Adrenal gland (tissue), 12 donors: ENCODE measurements around the gene MPP1. TPM values are rescaled to one million over a fixed set of nuclear protein-coding genes. Genes with fewer than 3 reads are reported as not detected.

ENCODE experiments used
- DNase-seq, 7 donors: peaks; one replicate each; pipeline ENCODE4 v3.0.0-alpha.2; 2019 to 2020
- H3K27ac ChIP-seq, 5 donors: fragments of 200-600 bp; sonication (generic) in 4 of 5; 1 replicate in 3 of 5; 2 replicates in 2 of 5; pipeline versions ENCODE4 v1.5.1 to v1.8.0; 2016 to 2020; ENCODE audit warnings: mild to moderate bottlenecking in 1 of 5
- H3K27me3 ChIP-seq: fragments of 200-600 bp; 2 replicates; pipeline ENCODE4 v1.8.0; 2021
- H3K36me3 ChIP-seq, 2 donors: fragments of 200-600 bp; replicated peaks in 1 of 2; 1 replicate in 1 of 2; 2 replicates in 1 of 2; pipeline versions ENCODE4 v1.5.1 to v1.8.0; 2018 to 2022
- H3K4me1 ChIP-seq, 2 donors: fragments of 200-600 bp; replicated peaks in 1 of 2; 1 replicate in 1 of 2; 2 replicates in 1 of 2; pipeline versions ENCODE4 v1.5.1 to v1.8.0; 2018 to 2021
- H3K4me3 ChIP-seq, 4 donors: fragments of 200-600 bp; sonication (generic) in 3 of 4; one replicate each; pipeline ENCODE4 v1.5.1; 2016 to 2018
- H3K9me3 ChIP-seq, 3 donors: fragments of 200-600 bp; sonication (generic) in 1 of 3; replicated peaks in 1 of 3; 1 replicate in 2 of 3; 2 replicates in 1 of 3; pipeline versions ENCODE4 v1.5.1 to v1.8.0; 2016 to 2021
- CTCF ChIP-seq, 6 experiments: fragments of 450-650 bp in 4 of 6; fragments of 200-600 bp in 2 of 6; sonication (generic) in 1 of 6; IDR thresholded peaks; 1 replicate in 5 of 6; 2 replicates in 1 of 6; pipeline versions ENCODE4 v1.5.1 to v1.8.0; 2016 to 2021; ENCODE audit warnings: antibody characterized with exemption in 6 of 6, mild to moderate bottlenecking in 2 of 6, moderate library complexity in 1 of 6
- POLR2A ChIP-seq, 2 donors: fragments of 450-650 bp; IDR thresholded peaks; one replicate each; pipeline ENCODE4 v1.6.1; 2017; ENCODE audit warnings: antibody characterized with exemption in 2 of 2, mild to moderate bottlenecking in 2 of 2, moderate library complexity in 1 of 2
- WGBS, 4 donors: extraction: QIAGEN DNeasy Blood & Tissue Kit in 2 of 4; methylation state at CpG; one replicate each; pipeline versions ENCODE4 v1.1.5 to v1.1.7; 2013 to 2017; 5-methylcytosine and 5-hydroxymethylcytosine counted together
- intact Hi-C, 2 donors: fragments of 100-400 bp; cut with DNase I; formaldehyde crosslinking; loops; one replicate each; pipeline versions ENCODE4 v1.14.1 to v1.15.0; 2022 to 2023
- polyA plus RNA-seq, 3 donors: library from polyadenylated mRNA; stranded (reverse); fragments of 200-250 nt in 2 of 3; fragments of 350-450 nt in 1 of 3; fragmentation: Illumina TruSeq in 1 of 3; extraction: RNeasy Lipid Tissue Mini Kit (QIAGEN cat#74804) in 1 of 3; gene quantifications; one replicate each; pipeline ENCODE4 v1.2.3, GENCODE V29; 2013 to 2014
- total RNA-seq, 9 donors: library from RNA; depleted of rRNA in 4 of 9; stranded (reverse); fragments of >200 nt in 4 of 9; fragments of 120-200 nt in 1 of 9; fragmentation: NEBNext Ultra II Directional in 1 of 9; extraction: Animal tissue kit (Norgen Biotek cat#: 25700) in 1 of 9; gene quantifications; one replicate each; pipeline versions ENCODE4 v1.1.0 to v1.2.4, GENCODE V29; 2013 to 2023
- donor health status: healthy with polysubstance abuse.
- donor health status: Bipolar disorder and iron deficiency.
- donor health status: DM: yes; HTN: yes; CAD: no.
- donor health status: DM: no; HTN: no; CAD: no.
- donor health status: DM: no; HTN: no; CAD: no.
- donor health status: DM: yes; HTN: yes; CAD: no.

Gene MPP1
- total and polyA plus RNA-seq, 12 donors, result 34.4 to 188 (median 57.6) TPM

GRCh38 chrX:154737136-154737535 is 68.1 kb downstream of the MPP1 start:
- Histone ChIP-seq H3K4me3 (no peak overlapping the region), H3K9me3 (no peaks in the 10 kb centered on the region), H3K27me3 (peaks cover 10% of the 10 kb centered on the region), H3K4me1 (peaks cover 0 to 34% of the 10 kb centered on the region in 2 donors), H3K27ac (peak overlapping the region in 3 of 5 donors; percentile 11 to 81 (median 61)), H3K36me3 (no peaks in the 10 kb centered on the region)
- no peak for DNase-seq
- 81 to 85% (median 83%) methylated on average over 5 of the region's 5 CpGs for WGBS, 4 donors
- intact Hi-C loops, result no loop called here
- TF ChIP-seq POLR2A (IDR thresholded peaks at IDR 0.05) (no peak), CTCF (IDR thresholded peaks at IDR 0.05) (no peak)

- H3K27ac ChIP-seq, result peak overlapping the region in 3 of 5 donors; percentile 37 to 81 (median 44)
- H3K36me3 ChIP-seq, result no peaks in the 10 kb centered on the region
- 59 to 78% (median 71%) methylated on average over 7 of the region's 7 CpGs for WGBS, 4 donors
- TF ChIP-seq CTCF (IDR thresholded peaks at IDR 0.05) (no peak), POLR2A (IDR thresholded peaks at IDR 0.05) (no peak)
- H3K9me3 ChIP-seq, result no peaks in the 10 kb centered on the region
- no peak overlapping the region for H3K4me3 ChIP-seq
- DNase-seq, result peak in 5 of 7 donors; percentile 38 to 77 (median 48)
- peaks cover 8% of the 10 kb centered on the region for H3K27me3 ChIP-seq
- intact Hi-C loops, result no loop called here
- H3K4me1 ChIP-seq, result peaks cover under 1 to 44% of the 10 kb centered on the region in 2 donors
Measured at GRCh38 chrX:154735695-154736393, 69.4 kb downstream of the MPP1 start.

GRCh38 chrX:154734061-154734781 is 71.1 kb downstream of the MPP1 start:
- 37 to 56% (median 44%) methylated on average over 4 to 8 of the region's 8 CpGs for WGBS, 4 donors
- H3K27me3 ChIP-seq, result peaks cover 7% of the 10 kb centered on the region
- H3K36me3 ChIP-seq, result no peaks in the 10 kb centered on the region
- H3K27ac ChIP-seq, result peak overlapping the region in 4 of 5 donors; percentile 14 to 81 (median 54)
- no peaks in the 10 kb centered on the region for H3K9me3 ChIP-seq
- intact Hi-C loops, result no loop called here
- H3K4me1 ChIP-seq, result peaks cover 13 to 60% of the 10 kb centered on the region in 2 donors
- TF ChIP-seq POLR2A (IDR thresholded peaks at IDR 0.05) (no peak), CTCF (IDR thresholded peaks at IDR 0.05) (no peak)
- H3K4me3 ChIP-seq, result no peak overlapping the region
- DNase-seq, result peak in 3 of 7 donors; percentile 31 to 58 (median 40)

- Histone ChIP-seq H3K27me3 (peaks cover 7% of the 10 kb centered on the region), H3K27ac (peak overlapping the region in 3 of 5 donors; percentile 44 to 82 (median 56)), H3K9me3 (no peaks in the 10 kb centered on the region), H3K4me3 (no peak overlapping the region), H3K36me3 (no peaks in the 10 kb centered on the region), H3K4me1 (peaks cover 13 to 59% of the 10 kb centered on the region in 2 donors)
- no peak for TF ChIP-seq CTCF (IDR thresholded peaks at IDR 0.05)
- no peak for TF ChIP-seq POLR2A (IDR thresholded peaks at IDR 0.05)
- intact Hi-C loops, result no loop called here
- 64 to 86% (median 74%) methylated on average over 2 of the region's 2 CpGs for WGBS, 4 donors
- no peak for DNase-seq
Measured at GRCh38 chrX:154733066-154733425, 72.2 kb downstream of the MPP1 start.
